Glutamatergic neuron (in vitro differentiated cells): ENCODE data around the gene MGAT4C. TPM values are rescaled to one million over a fixed set of nuclear protein-coding genes. Genes with fewer than 3 reads are reported as not detected.
A peak's percentile ranks its signal among the peaks of the same experiment; 100 is the strongest.

ENCODE experiments used
- DNase-seq: peaks from one replicate; pipeline ENCODE4 v3.0.0; 2022
- H3K27ac Mint-ChIP-seq: one replicate; pipeline ENCODE4 v1.8.0; 2020; ENCODE audit warnings: mild to moderate bottlenecking, mixed read lengths, inconsistent platforms; ENCODE audit not compliant: unreplicated experiment
- H3K27me3 Mint-ChIP-seq: one replicate; pipeline ENCODE4 v1.8.0; 2020; ENCODE audit warnings: mild to moderate bottlenecking, moderate library complexity, mixed read lengths, inconsistent platforms; ENCODE audit not compliant: unreplicated experiment
- H3K36me3 Mint-ChIP-seq: one replicate; pipeline ENCODE4 v1.8.0; 2020; ENCODE audit warnings: mild to moderate bottlenecking, mixed read lengths, inconsistent platforms; ENCODE audit not compliant: unreplicated experiment
- H3K4me1 Mint-ChIP-seq: one replicate; pipeline ENCODE4 v1.8.0; 2020; ENCODE audit warnings: mild to moderate bottlenecking, low read depth, mixed read lengths, inconsistent platforms; ENCODE audit not compliant: unreplicated experiment
- H3K4me3 Mint-ChIP-seq: one replicate; pipeline ENCODE4 v1.8.0; 2020; ENCODE audit warnings: mild to moderate bottlenecking, mixed read lengths, inconsistent platforms; ENCODE audit not compliant: unreplicated experiment
- H3K9me3 Mint-ChIP-seq: one replicate; pipeline ENCODE4 v1.8.0; 2020; ENCODE audit warnings: mild to moderate bottlenecking, moderate library complexity, mixed read lengths, inconsistent platforms; ENCODE audit not compliant: unreplicated experiment
- CTCF ChIP-seq: fragments of 200-600 bp; sonication (generic); IDR thresholded peaks from one replicate; pipeline ENCODE4 v1.5.0; 2021; ENCODE audit not compliant: partially characterized antibody, unreplicated experiment
- total RNA-seq: library from RNA; stranded (reverse); fragmentation: NEBNext Ultra II Directional; extraction: Animal tissue kit (Norgen Biotek cat#: 25700); gene quantifications from one replicate; pipeline ENCODE4 v1.2.1, GENCODE V29; 2021; ENCODE audit not compliant: unreplicated experiment

The MGAT4C gene
- total RNA-seq, 1 donor from 2014 or later = 0.98 TPM

GRCh38 chr12:86194721-86195120 lies 61.5 kb downstream of the MGAT4C start:
- Mint-ChIP-seq H3K9me3 (peaks cover 2% of the 10 kb centered on the region), H3K27me3 (no peaks in the 10 kb centered on the region), H3K4me3 (no peak overlapping the region), H3K36me3 (no peaks in the 10 kb centered on the region), H3K4me1 (peaks cover 16% of the 10 kb centered on the region), H3K27ac (no peak overlapping the region)
- no peak for DNase-seq
- no peak for TF ChIP-seq CTCF

- peaks cover 16% of the 10 kb centered on the region for H3K4me1 Mint-ChIP-seq
- no peak overlapping the region for H3K27ac Mint-ChIP-seq
- H3K36me3 Mint-ChIP-seq = no peaks in the 10 kb centered on the region
- no peaks in the 10 kb centered on the region for H3K27me3 Mint-ChIP-seq
- TF ChIP-seq CTCF = no peak
- DNase-seq = no peak
- H3K4me3 Mint-ChIP-seq = no peak overlapping the region
- no peaks in the 10 kb centered on the region for H3K9me3 Mint-ChIP-seq
These were observed 62.3 kb downstream of the MGAT4C start for GRCh38 chr12:86193931-86194330.

GRCh38 chr12:86188226-86188625 lies 68.0 kb downstream of the MGAT4C start:
- Mint-ChIP-seq H3K27me3 (peaks cover 2% of the 10 kb centered on the region), H3K9me3 (peaks cover 5% of the 10 kb centered on the region), H3K27ac (peak overlapping the region; percentile 63), H3K4me3 (peak overlapping the region; percentile 30), H3K4me1 (peaks cover 20% of the 10 kb centered on the region), H3K36me3 (no peaks in the 10 kb centered on the region)
- no peak for TF ChIP-seq CTCF
- no peak for DNase-seq

GRCh38 chr12:86186449-86186848 lies 69.7 kb downstream of the MGAT4C start:
- DNase-seq = no peak
- H3K27ac Mint-ChIP-seq = no peak overlapping the region
- peaks cover 20% of the 10 kb centered on the region for H3K4me1 Mint-ChIP-seq

GRCh38 chr12:86179855-86180254 lies 76.3 kb downstream of the MGAT4C start:
- no peak for TF ChIP-seq CTCF
- Mint-ChIP-seq H3K27me3 (peaks cover 1% of the 10 kb centered on the region), H3K4me1 (no peaks in the 10 kb centered on the region), H3K4me3 (no peak overlapping the region), H3K27ac (no peak overlapping the region), H3K9me3 (peaks cover 4% of the 10 kb centered on the region), H3K36me3 (peaks cover 14% of the 10 kb centered on the region)
- no peak for DNase-seq

More at GRCh38 chr12:86186449-86186848, 69.7 kb downstream of the MGAT4C start:
- Mint-ChIP-seq H3K36me3 (no peaks in the 10 kb centered on the region), H3K27me3 (peaks cover 2% of the 10 kb centered on the region), H3K9me3 (peaks cover 5% of the 10 kb centered on the region), H3K4me3 (no peak overlapping the region)
- no peak for TF ChIP-seq CTCF
